ENCODE measurements around the gene ENO4.

Gene ENO4, protein sequence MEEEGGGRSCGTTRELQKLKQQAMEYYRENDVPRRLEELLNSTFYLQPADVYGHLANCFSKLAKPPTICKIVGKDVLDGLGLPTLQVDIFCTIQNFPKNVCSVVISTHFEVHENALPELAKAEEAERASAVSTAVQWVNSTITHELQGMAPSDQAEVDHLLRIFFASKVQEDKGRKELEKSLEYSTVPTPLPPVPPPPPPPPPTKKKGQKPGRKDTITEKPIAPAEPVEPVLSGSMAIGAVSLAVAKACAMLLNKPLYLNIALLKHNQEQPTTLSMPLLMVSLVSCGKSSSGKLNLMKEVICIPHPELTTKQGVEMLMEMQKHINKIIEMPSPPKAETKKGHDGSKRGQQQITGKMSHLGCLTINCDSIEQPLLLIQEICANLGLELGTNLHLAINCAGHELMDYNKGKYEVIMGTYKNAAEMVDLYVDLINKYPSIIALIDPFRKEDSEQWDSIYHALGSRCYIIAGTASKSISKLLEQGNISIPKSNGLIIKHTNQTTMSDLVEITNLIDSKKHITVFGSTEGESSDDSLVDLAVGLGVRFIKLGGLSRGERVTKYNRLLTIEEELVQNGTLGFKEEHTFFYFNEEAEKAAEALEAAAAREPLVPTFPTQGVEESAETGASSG

DNA sequence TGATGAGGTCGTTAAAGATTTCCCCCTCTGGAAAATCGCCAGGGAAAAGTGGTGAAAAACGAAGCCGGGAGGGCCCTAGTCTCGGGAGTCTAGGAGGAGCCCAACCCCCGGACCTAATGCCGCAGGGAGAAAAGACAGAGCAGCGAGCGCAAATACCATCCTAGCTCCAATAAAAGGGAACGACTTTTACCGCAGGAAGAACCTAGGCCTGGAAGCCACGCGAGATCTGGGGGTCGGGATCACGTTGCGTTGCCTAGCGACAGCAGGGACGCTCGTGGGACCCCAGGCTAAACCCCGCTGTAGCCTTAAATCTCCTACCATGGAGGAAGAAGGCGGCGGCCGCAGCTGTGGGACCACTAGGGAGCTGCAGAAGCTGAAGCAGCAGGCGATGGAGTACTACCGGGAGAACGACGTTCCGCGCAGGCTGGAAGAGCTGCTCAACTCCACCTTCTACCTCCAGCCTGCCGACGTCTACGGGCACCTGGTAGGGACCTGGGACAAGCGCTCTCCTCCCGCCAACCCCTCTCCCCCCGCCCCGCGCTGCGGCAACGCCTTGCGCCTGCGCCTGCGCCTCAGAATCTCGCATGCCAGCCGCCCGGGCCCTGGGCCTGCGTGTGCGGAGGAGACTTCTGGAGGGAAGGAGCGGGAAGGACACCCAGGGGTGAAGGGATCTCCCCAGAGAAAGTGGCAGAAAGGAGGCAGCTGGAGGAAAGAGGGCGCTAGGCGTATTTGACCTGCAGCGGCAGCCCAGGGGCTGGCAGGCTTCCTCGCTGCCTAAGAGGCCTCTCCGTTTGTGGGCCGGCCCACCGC, at the start of gene ENO4:
TSS of gene ENO4 (plus strand) at position 252 of the 810 bp plus-strand sequence. CDS start at position 320, 68 bp downstream.
- DNase-seq, result peak; percentile 82 to 96 (median 92)

DNA sequence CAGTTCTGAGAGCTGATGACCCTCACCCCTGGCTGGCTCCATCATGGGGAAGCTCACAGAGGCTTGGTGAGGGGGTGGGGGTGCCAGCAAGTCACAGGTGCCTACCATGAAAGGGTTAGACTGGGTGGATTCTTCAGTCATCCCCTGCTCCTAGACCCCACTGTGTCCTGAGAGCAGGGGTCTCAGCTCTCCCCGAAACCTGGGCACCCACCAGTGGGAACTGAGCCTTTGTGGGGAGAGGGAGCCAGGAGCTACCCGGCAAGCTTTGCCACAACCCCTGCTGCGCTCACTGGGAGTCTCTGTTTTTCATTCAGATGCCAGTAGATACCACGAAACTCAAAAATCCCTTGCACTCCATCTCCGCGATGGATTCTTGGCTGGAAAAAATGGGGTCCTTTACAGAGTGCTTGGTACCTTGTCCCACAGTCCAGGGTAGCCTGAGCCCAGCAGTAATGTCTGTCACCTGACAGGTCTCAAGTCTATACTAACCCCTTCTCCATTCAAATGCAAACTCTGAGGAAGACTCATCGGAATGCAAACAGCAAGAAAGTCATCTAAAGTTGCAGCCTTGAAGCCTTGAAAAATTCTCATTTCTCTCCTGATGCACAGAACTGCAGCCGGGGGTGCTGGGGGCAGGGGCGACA, 48.9 kb upstream of the ENO4 start:
- no peak for DNase-seq

- no peak for DNase-seq
Observed at GRCh38 chr10:116801658-116802057, 47.6 kb upstream of the ENO4 start.

GRCh38 chr10:116802474-116802873, 46.8 kb upstream of the ENO4 start:
- no peak for DNase-seq

DNA sequence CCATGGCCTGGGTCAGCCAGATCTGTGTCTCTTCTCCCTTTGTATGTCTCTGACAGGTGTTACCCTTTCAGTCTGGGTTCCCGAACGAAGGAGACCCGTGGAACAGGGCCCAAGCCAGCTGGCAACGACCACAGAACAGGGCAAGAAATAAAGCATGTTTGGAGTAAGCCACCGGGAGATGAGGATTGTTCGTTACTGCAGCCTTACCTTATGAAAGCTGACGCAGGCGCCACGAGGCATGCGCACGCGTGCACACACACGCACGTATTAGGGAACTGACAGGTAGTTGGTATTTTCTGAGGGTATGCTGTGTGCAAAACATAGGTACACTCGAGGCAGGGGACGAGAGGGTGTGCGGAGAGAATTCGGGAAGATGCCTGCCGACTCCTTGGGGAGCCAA, 46.4 kb upstream of the ENO4 start:
- no peak for DNase-seq

GRCh38 chr10:116803451-116804249, 45.6 kb upstream of the ENO4 start:
- no peak for DNase-seq

DNA sequence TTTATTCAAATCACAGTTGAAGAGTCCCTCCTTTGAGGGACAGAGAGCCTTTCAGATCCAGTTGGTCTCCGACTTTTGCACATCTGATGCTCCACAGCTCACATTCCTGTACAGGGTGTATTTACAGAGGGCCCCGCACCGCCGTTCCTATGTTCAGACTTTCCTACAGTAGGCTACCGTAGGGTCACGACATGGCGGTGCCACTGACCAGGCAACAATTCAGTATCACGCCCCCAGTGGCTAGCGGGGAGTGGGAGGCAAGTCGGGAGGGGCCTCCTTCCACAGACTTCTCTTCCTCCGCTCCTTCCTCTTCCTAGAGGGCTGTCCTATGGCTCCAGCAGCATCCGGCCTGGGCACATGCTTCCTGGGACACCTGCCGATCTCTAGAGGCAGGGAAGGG, 40.6 kb upstream of the ENO4 start:
- DNase-seq, result no peak

GRCh38 chr10:116809483-116810119, 39.7 kb upstream of the ENO4 start:
- DNase-seq, result peak in 1 of 3 experiments; percentile 51

DNA sequence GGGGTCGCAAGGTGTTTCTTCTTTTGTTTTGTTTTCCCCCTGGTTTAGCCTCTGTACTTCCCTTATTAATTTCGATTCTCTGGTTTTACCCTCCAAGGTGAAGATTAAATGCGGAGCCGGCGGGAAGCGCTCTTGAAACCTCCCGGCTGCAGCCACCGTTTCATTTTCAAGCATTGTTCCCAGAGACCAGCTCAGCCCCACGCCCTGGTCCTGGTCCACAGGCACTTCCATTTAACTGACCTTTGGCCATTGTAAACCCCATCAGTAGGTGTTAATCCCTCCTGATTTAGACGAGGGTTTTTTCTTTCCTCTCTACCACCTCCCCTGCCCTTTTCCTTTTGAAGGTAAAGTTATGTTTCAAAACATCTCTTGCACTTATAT, 39.2 kb upstream of the ENO4 start:
- DNase-seq, result no peak

GRCh38 chr10:116810895-116811294, 38.4 kb upstream of the ENO4 start:
- no peak for DNase-seq

GRCh38 chr10:116811691-116812090, 37.6 kb upstream of the ENO4 start:
- DNase-seq, result no peak

GRCh38 chr10:116815641-116816415, 33.5 kb upstream of the ENO4 start:
- peak in 1 of 3 experiments; percentile 45 for DNase-seq

- DNase-seq, result no peak
Observed at GRCh38 chr10:116817178-116817577, 32.1 kb upstream of the ENO4 start.

- no peak for DNase-seq
Observed at GRCh38 chr10:116817780-116818343, 31.4 kb upstream of the ENO4 start.

- no peak for DNase-seq
Observed at GRCh38 chr10:116819999-116820677, 29.2 kb upstream of the ENO4 start.

- no peak for DNase-seq
Observed at GRCh38 chr10:116825901-116826300, 23.4 kb upstream of the ENO4 start.

- peak in 1 of 3 experiments; percentile 10 for DNase-seq
Observed at GRCh38 chr10:116826803-116827202, 22.5 kb upstream of the ENO4 start.

GRCh38 chr10:116827214-116827671, 22.1 kb upstream of the ENO4 start:
- DNase-seq, result no peak

DNA sequence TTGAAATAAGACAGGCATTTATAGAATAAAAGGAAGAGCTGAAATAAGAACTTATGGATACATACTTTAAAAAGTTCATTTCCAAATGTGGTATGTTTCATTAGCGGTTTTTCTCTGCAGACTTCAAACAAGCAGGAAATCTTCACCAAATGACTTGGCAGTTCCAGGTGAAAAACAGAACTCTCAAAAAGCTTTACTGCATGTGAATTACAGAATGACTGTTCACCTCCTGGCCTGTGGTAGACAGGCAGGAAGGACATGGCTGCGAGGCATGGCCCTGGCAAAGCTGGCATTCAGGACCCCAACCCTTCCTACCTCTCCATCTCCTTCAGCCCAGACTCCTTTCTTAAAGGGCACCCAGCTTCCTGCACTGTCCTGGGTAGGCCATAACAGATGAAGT, 21.2 kb upstream of the ENO4 start:
- DNase-seq, result no peak

DNA sequence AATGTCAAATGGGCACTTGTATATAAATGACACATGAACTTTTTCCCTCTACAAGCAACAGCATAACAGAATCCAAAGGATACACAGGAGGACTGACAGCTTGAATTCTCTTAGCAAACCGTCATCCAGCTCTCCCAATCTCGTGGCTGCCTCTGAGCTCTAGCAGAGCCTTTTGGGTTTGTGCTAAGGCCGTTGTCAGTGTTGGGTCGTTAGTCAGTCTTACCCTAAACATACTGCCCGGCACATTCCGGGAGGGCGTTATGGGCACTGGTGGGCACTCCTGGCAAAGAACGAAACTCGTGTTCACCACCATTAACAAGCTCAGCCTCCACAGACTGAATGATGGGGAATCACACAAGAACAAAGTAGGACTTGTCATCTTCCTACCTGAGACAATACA, 19.6 kb upstream of the ENO4 start:
- no peak for DNase-seq

Measured in NCI-H1417 (cell line).